Ovary (tissue), 3 donors: ENCODE measurements around the gene FOXM1.

Experiments
- CTCF ChIP-seq, 3 donors: fragments of 450-650 bp in 2 of 3; fragments of 200-600 bp in 1 of 3; IDR thresholded peaks; one replicate each; pipeline versions ENCODE4 v1.5.1 to v1.8.0; 2016 to 2022; ENCODE audit warnings: antibody characterized with exemption in 3 of 3, mild to moderate bottlenecking in 1 of 3
- EP300 ChIP-seq: sonication (generic); formaldehyde crosslinking; IDR thresholded peaks from one replicate; pipeline ENCODE4 v1.6.1; 2017; ENCODE audit warnings: antibody characterized with exemption
- POLR2A ChIP-seq: fragments of 450-650 bp; IDR thresholded peaks from one replicate; pipeline ENCODE4 v1.6.1; 2017; ENCODE audit warnings: antibody characterized with exemption, mild to moderate bottlenecking, moderate library complexity
- donor health status: DM: no; HTN: no; CAD: no.

- TF ChIP-seq CTCF (IDR thresholded peaks at IDR 0.05) (no peak), EP300 (no peak), POLR2A (no peak)
Observed at GRCh38 chr12:2832550-2833127, 44.3 kb downstream of the FOXM1 start.
